IMR-90 (cell line): Measurements from ENCODE around the gene AK1. TPM values are rescaled to one million over a fixed set of nuclear protein-coding genes. Genes with fewer than 3 reads are reported as not detected.

Source experiments
- ATAC-seq: fragments of 200-7000 bp; cut with Tn5 transposase; 2 replicates; pipeline ENCODE4 v1.9.1; 2020; ENCODE audit warnings: low read depth, mild to moderate bottlenecking, moderate library complexity
- BruUV-seq: library from RNA; stranded (reverse); fragments of 400-500 nt; replicated peaks from 2 replicates; lab custom pipeline; 2021; lab: Mats Ljungman, UMichigan
- CTCF ChIA-PET: fragments of 300-600 bp; formaldehyde crosslinking; extraction: SDS; loops from one replicate; lab custom pipeline; 2021; ENCODE audit warnings: antibody characterized with exemption; lab: Yijun Ruan, JAX
- POLR2A ChIA-PET: fragments of 300-600 bp; sonication (Branson Sonifier 250); formaldehyde crosslinking; loops from one replicate; lab custom pipeline; 2022; ENCODE audit warnings: antibody characterized with exemption; ENCODE audit not compliant: unreplicated experiment; lab: Charles Lee
- DNase-seq: peaks from one replicate; pipeline ENCODE4 v3.0.0; 2013
- H2AFZ ChIP-seq: replicated peaks from 2 replicates; pipeline ENCODE3; 2013; ENCODE audit warnings: low read length, mild to moderate bottlenecking; ENCODE audit not compliant: poor library complexity
- H2AK5ac ChIP-seq: 2 replicates; pipeline ENCODE4 v1.6.1; 2013; ENCODE audit warnings: low read depth, low read length, inconsistent platforms
- H2AK9ac ChIP-seq: replicated peaks from 2 replicates; pipeline ENCODE3; 2013; ENCODE audit warnings: mild to moderate bottlenecking, low read depth, low read length, moderate library complexity; ENCODE audit not compliant: poor library complexity
- H2BK120ac ChIP-seq: 2 replicates; pipeline ENCODE4 v1.6.1; 2013; ENCODE audit warnings: low read depth, low read length, inconsistent platforms
- H2BK15ac ChIP-seq: 3 replicates; pipeline ENCODE4 v1.6.1; 2013; ENCODE audit warnings: low read depth, low read length, inconsistent platforms
- H2BK20ac ChIP-seq: 2 replicates; pipeline ENCODE4 v1.6.1; 2013; ENCODE audit warnings: low read depth, mild to moderate bottlenecking, inconsistent platforms, low read length, moderate library complexity
- H2BK5ac ChIP-seq: 2 replicates; pipeline ENCODE4 v1.6.1; 2013; ENCODE audit warnings: mild to moderate bottlenecking, low read depth, low read length, inconsistent platforms; ENCODE audit not compliant: poor library complexity, severe bottlenecking
- H3K14ac ChIP-seq: replicated peaks from 2 replicates; pipeline ENCODE4 v1.6.1; 2013; ENCODE audit warnings: low read depth, low read length, inconsistent platforms
- H3K18ac ChIP-seq: 2 replicates; pipeline ENCODE4 v1.6.1; 2013; ENCODE audit warnings: low read depth, low read length, control low read depth
- H3K23ac ChIP-seq: 2 replicates; pipeline ENCODE4 v1.6.1; 2013; ENCODE audit warnings: low read depth, low read length, inconsistent platforms
- H3K27ac ChIP-seq: 2 replicates; pipeline ENCODE4 v1.5.1; 2013; ENCODE audit warnings: mild to moderate bottlenecking, control low read depth, low read length; ENCODE audit not compliant: insufficient read depth
- H3K27me3 ChIP-seq: 2 replicates; pipeline ENCODE4 v1.6.1; 2013; ENCODE audit warnings: low read length; ENCODE audit not compliant: control insufficient read depth, insufficient read depth
- H3K36me3 ChIP-seq: 2 replicates; pipeline ENCODE4 v1.6.1; 2013; ENCODE audit warnings: low read length, mixed read lengths; ENCODE audit not compliant: control insufficient read depth, insufficient read depth
- H3K4ac ChIP-seq: 2 replicates; pipeline ENCODE4 v1.6.1; 2013; ENCODE audit warnings: low read depth, low read length, inconsistent platforms
- H3K4me1 ChIP-seq: 2 replicates; pipeline ENCODE4 v1.6.1; 2013; ENCODE audit warnings: low read length, mixed read lengths; ENCODE audit not compliant: control insufficient read depth, insufficient read depth
- H3K4me2 ChIP-seq: 2 replicates; pipeline ENCODE4 v1.6.1; 2013; ENCODE audit warnings: low read depth, mild to moderate bottlenecking, control low read depth, low read length, moderate library complexity
- H3K4me3 ChIP-seq: 2 replicates; pipeline ENCODE4 v1.5.1; 2013; ENCODE audit warnings: low read depth, mild to moderate bottlenecking, control low read depth, low read length, moderate library complexity; ENCODE audit not compliant: insufficient read depth
- H3K56ac ChIP-seq: 2 replicates; pipeline ENCODE4 v1.6.1; 2013; ENCODE audit warnings: low read length, inconsistent platforms; ENCODE audit not compliant: insufficient read depth; ENCODE audit errors: extremely low read depth
- H3K79me1 ChIP-seq, 2 experiments: 2 replicates each; pipeline ENCODE4 v1.6.1; 2013; ENCODE audit warnings: low read length in 2 of 2, inconsistent platforms in 1 of 2, low read depth in 1 of 2
- H3K9ac ChIP-seq: 2 replicates; pipeline ENCODE4 v1.6.1; 2013; ENCODE audit warnings: low read depth, low read length, control low read depth
- H3K9me1 ChIP-seq: 2 replicates; pipeline ENCODE4 v1.6.1; 2013; ENCODE audit warnings: low read length, inconsistent platforms; ENCODE audit not compliant: insufficient read depth
- H3K9me3 ChIP-seq: 2 replicates; pipeline ENCODE4 v1.6.1; 2013; ENCODE audit warnings: low read length; ENCODE audit not compliant: control insufficient read depth, insufficient read depth
- H4K20me1 ChIP-seq: 2 replicates; pipeline ENCODE4 v1.6.1; 2013; ENCODE audit warnings: low read length, inconsistent platforms; ENCODE audit not compliant: insufficient read depth
- H4K5ac ChIP-seq: 2 replicates; pipeline ENCODE4 v1.6.1; 2013; ENCODE audit warnings: mild to moderate bottlenecking, low read depth, low read length, control low read depth
- H4K8ac ChIP-seq, 2 experiments: 2 replicates each; pipeline ENCODE4 v1.6.1; 2013; ENCODE audit warnings: low read depth in 2 of 2, low read length in 2 of 2, control low read depth in 1 of 2, inconsistent platforms in 1 of 2
- H4K91ac ChIP-seq: 2 replicates; pipeline ENCODE4 v1.6.1; 2013; ENCODE audit warnings: low read depth, low read length, inconsistent platforms; ENCODE audit not compliant: insufficient read depth
- BHLHE40 ChIP-seq: fragments of 150-350 bp; IDR thresholded peaks from 2 replicates; pipeline ENCODE4 v1.6.1; 2016; ENCODE audit warnings: mild to moderate bottlenecking, low read depth, low read length
- CEBPB ChIP-seq: IDR thresholded peaks from 2 replicates; pipeline ENCODE4 v1.6.1; 2012; ENCODE audit warnings: low read depth, low read length, improper control_type of control experiment
- FOS ChIP-seq: fragments of 150-350 bp; IDR thresholded peaks from 2 replicates; pipeline ENCODE4 v1.6.1; 2016; ENCODE audit warnings: low read depth, low read length
- MAFK ChIP-seq: IDR thresholded peaks from 2 replicates; pipeline ENCODE4 v1.6.1; 2012; ENCODE audit warnings: low read depth, low read length, improper control_type of control experiment
- MAZ ChIP-seq: IDR thresholded peaks from 2 replicates; pipeline ENCODE4 v1.6.1; 2012; ENCODE audit warnings: low read depth, mild to moderate bottlenecking, low read length, improper control_type of control experiment, moderate library complexity, borderline replicate concordance
- NFE2L2 ChIP-seq: fragments of 150-350 bp; IDR thresholded peaks from 2 replicates; pipeline ENCODE4 v1.6.1; 2016; ENCODE audit warnings: low read depth, mild to moderate bottlenecking, low read length
- POLR2A ChIP-seq: IDR thresholded peaks from 2 replicates; pipeline ENCODE4 v1.6.1; 2012; ENCODE audit warnings: mild to moderate bottlenecking, low read depth, low read length
- RAD21 ChIP-seq: IDR thresholded peaks from 2 replicates; pipeline ENCODE4 v1.6.1; 2012; ENCODE audit warnings: low read length, improper control_type of control experiment
- RCOR1 ChIP-seq: IDR thresholded peaks from 2 replicates; pipeline ENCODE4 v1.6.1; 2012; ENCODE audit warnings: mild to moderate bottlenecking, low read length, improper control_type of control experiment; ENCODE audit not compliant: insufficient replicate concordance
- RFX5 ChIP-seq: IDR thresholded peaks from 2 replicates; pipeline ENCODE4 v1.8.0; 2012; ENCODE audit warnings: low read depth, mild to moderate bottlenecking, low read length, moderate library complexity
- WGBS, 2 experiments: methylation state at CpG; one replicate each; pipeline versions ENCODE4 v1.1.5 to v1.1.7; 2013; ENCODE audit warnings: missing lambda C conversion rate in 2 of 2; ENCODE audit not compliant: insufficient read length in 1 of 2; ENCODE audit errors: extremely low coverage in 2 of 2; 5-methylcytosine and 5-hydroxymethylcytosine counted together
- dilution Hi-C: fragments of 300-500 bp; cut with HindIII; formaldehyde crosslinking; loops from one replicate; pipeline ENCODE4 v1.14.3; 2018; ENCODE audit warnings: low sequenced_read_pairs; ENCODE audit not compliant: unreplicated experiment
- in situ Hi-C: fragments of 300-500 bp; cut with MboI; formaldehyde crosslinking; loops from 3 replicates; pipeline ENCODE4 v1.14.3; 2019; ENCODE audit warnings: low sequenced_read_pairs, inconsistent platforms, mixed read lengths
- intact Hi-C: fragments of 100-400 bp; cut with micrococcal nuclease; formaldehyde crosslinking; loops from 2 replicates; pipeline ENCODE4 v1.10.0; 2022
- polyA plus RNA-seq, 3 experiments: library from polyadenylated mRNA; depleted of rRNA; stranded (reverse); fragments of >200 nt; gene quantifications; 2 replicates each; pipeline ENCODE4 v1.2.3, GENCODE V29; 2012; ENCODE audit warnings: low replicate concordance in 1 of 3
- total RNA-seq: library from RNA; depleted of rRNA; stranded (reverse); fragments of >200 nt; gene quantifications from 2 replicates; pipeline ENCODE4 v1.2.3, GENCODE V29; 2012

AK1 gene
- total and polyA plus RNA-seq, 2 of the 4 experiments (the other 2 are of a cell fraction), result 44.8 to 119 TPM

DNA sequence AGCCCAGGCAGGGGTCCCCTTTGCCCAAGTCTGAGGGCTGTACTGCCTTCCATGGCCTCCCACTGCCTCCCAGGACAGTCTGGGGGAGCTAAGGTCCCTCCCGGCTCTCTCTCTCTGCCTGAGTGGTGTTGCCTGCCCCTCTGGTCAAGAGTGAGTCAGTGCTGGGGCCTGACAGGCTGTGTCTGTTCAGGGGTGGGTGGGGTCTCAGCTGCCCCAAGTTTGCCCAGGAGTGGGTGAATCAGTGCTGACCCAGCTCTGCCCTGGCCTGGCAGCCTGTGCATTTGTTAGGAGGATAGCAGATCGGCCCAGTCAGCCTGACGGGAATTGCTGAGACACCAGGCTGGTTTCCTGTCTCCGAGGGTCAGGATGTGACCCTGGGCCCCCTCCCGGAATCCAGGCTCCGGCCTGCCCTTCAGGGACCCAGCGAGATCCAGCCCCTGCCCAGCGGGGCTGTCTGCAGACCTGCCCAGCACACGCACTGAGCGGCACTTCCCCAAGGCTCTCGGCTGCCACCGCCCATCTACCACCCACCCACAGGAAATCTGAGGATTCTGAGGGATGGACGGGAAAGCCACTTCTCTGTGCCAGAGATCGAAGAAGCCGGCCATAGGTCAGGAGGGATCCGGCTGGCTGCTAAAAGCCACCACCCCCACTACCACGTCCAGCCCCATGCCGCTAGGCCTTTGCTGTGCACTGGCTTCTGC, 38.9 kb downstream of the AK1 start:
- H2BK5ac ChIP-seq, result peak overlapping the region; percentile 93
- intact Hi-C loops, result loop anchor here (5.0 kb wide), 1 partner anchor 79 kb away; the partner anchor contains the start of gene ST6GALNAC4
- peaks cover 32 to 65% of the 10 kb centered on the region in 2 experiments for H3K79me1 ChIP-seq
- peak overlapping the region; percentile 94 for H3K14ac ChIP-seq
- H3K23ac ChIP-seq, result peak overlapping the region; percentile 87
- dilution Hi-C loops, result no loop called here
- peak overlapping the region; percentile 68 for H2BK20ac ChIP-seq
- peak overlapping the region; percentile 84 for H2AFZ ChIP-seq
- peak; percentile 93 for DNase-seq
- peak overlapping the region; percentile 96 for H2BK120ac ChIP-seq
- H2BK15ac ChIP-seq, result peak overlapping the region; percentile 77; the same call in 1 of the 3 replicates
- H4K8ac ChIP-seq, result peak overlapping the region; percentile 60 to 74; a peak in 3 of 4 replicates
- peak; percentile 92 for ATAC-seq
- no peaks in the 10 kb centered on the region for H3K9me3 ChIP-seq
- ChIA-PET CTCF (interaction anchor here (0.6 kb wide), 1 partner anchor 158 kb away, joined by 3 read pairs; no protein-coding TSS in a partner anchor), POLR2A (interaction anchor here (0.6 to 0.9 kb wide), 3 partner anchors 17 to 43 kb away, joined by 4 to 7 read pairs (median 6); partner anchors contain the start of gene ENG)
- peak overlapping the region; percentile 33 for H3K9ac ChIP-seq
- peak overlapping the region; percentile 33 for H3K4me2 ChIP-seq
- H3K56ac ChIP-seq, result peak overlapping the region; percentile 66; the same call in 1 of the 2 replicates
- peak overlapping the region; percentile 89 for H3K4ac ChIP-seq
- H3K4me1 ChIP-seq, result peaks cover 36% of the 10 kb centered on the region
- no peak overlapping the region for H3K4me3 ChIP-seq
- no TSS peak for BruUV-seq
- H4K91ac ChIP-seq, result peak overlapping the region; percentile 82
- no peaks in the 10 kb centered on the region; the same call in 1 of the 2 replicates for H4K20me1 ChIP-seq
- H2AK5ac ChIP-seq, result peak overlapping the region; percentile 94
- H2AK9ac ChIP-seq, result peak overlapping the region; percentile 97
- peak overlapping the region; percentile 78 for H3K27ac ChIP-seq
- WGBS, 2 experiments, result 17% methylated on average over 6 of the region's 18 CpGs; no CpG with 5 or more reads in 1 of the 2 experiments
- in situ Hi-C loops, result no loop called here
- peak overlapping the region; percentile 57 for H4K5ac ChIP-seq
- H3K27me3 ChIP-seq, result no peaks in the 10 kb centered on the region
- H3K36me3 ChIP-seq, result peaks cover 18% of the 10 kb centered on the region
- H3K18ac ChIP-seq, result peak overlapping the region; percentile 56
- peaks cover 33% of the 10 kb centered on the region for H3K9me1 ChIP-seq
- TF ChIP-seq RFX5 (no peak), MAZ (peak; percentile 76), RCOR1 (peak; percentile 36), MAFK (peak; percentile 63), NFE2L2 (peak; percentile 60), BHLHE40 (peak; percentile 46; the same call in 1 of the 2 replicates), POLR2A (no peak), FOS (peak; percentile 88), RAD21 (0 out of 2 replicates have a peak, but pooled peaks have one; percentile 5), CEBPB (no peak)
